Gastrocnemius medialis (tissue), 4 donors: ENCODE data around the gene GALNT14.

ENCODE experiments used
- POLR2A ChIP-seq, 2 donors: fragments of 450-650 bp; IDR thresholded peaks; one replicate each; pipeline ENCODE4 v1.6.1; 2017; ENCODE audit warnings: antibody characterized with exemption in 2 of 2, mild to moderate bottlenecking in 2 of 2, moderate library complexity in 2 of 2
- TF ChIP-seq, protein P1 (sequence below), 5 experiments: fragments of 450-650 bp in 3 of 5; fragments of 200-600 bp in 2 of 5; sonication (generic) in 2 of 5; IDR thresholded peaks in 4 of 5; conservative IDR thresholded peaks in 1 of 5; 1 replicate in 4 of 5; 2 replicates in 1 of 5; pipeline ENCODE4 v1.5.1; 2016 to 2019; ENCODE audit warnings: antibody characterized with exemption in 5 of 5, mild to moderate bottlenecking in 3 of 5, moderate library complexity in 3 of 5

GRCh38 chr2:31081492-31081891 is 56.7 kb downstream of the GALNT14 start:
- TF ChIP-seq, protein P1, sequence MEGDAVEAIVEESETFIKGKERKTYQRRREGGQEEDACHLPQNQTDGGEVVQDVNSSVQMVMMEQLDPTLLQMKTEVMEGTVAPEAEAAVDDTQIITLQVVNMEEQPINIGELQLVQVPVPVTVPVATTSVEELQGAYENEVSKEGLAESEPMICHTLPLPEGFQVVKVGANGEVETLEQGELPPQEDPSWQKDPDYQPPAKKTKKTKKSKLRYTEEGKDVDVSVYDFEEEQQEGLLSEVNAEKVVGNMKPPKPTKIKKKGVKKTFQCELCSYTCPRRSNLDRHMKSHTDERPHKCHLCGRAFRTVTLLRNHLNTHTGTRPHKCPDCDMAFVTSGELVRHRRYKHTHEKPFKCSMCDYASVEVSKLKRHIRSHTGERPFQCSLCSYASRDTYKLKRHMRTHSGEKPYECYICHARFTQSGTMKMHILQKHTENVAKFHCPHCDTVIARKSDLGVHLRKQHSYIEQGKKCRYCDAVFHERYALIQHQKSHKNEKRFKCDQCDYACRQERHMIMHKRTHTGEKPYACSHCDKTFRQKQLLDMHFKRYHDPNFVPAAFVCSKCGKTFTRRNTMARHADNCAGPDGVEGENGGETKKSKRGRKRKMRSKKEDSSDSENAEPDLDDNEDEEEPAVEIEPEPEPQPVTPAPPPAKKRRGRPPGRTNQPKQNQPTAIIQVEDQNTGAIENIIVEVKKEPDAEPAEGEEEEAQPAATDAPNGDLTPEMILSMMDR (IDR thresholded peaks at IDR 0.05 in 4 of 5, conservative IDR thresholded peaks at IDR 0.05 in 1 of 5) = no peak
- TF ChIP-seq POLR2A (IDR thresholded peaks at IDR 0.05) = no peak
